ENCODE results near the gene ERVFRD-1.

- TF ChIP-seq CTCF (IDR thresholded peaks at IDR 0.05 in 4 of 5, conservative IDR thresholded peaks at IDR 0.05 in 1 of 5) (no peak), POLR2A (IDR thresholded peaks at IDR 0.05) (no peak)
Observed at GRCh38 chr6:11133281-11133680, 21.8 kb upstream of the ERVFRD-1 start.

All from gastrocnemius medialis (tissue), 4 donors.